GM12801 (cell line): ENCODE measurements around the gene FARS2.

Experiments
- CTCF ChIP-seq: IDR thresholded peaks from one replicate; pipeline ENCODE4 v1.5.1; 2011; ENCODE audit warnings: control low read depth; ENCODE audit not compliant: insufficient read length; ENCODE audit errors: extremely low read depth

Gene FARS2

GRCh38 chr6:5623769-5624168 is 362.5 kb downstream of the FARS2 start:
- TF ChIP-seq CTCF, result no peak

GRCh38 chr6:5624256-5624655 is 362.9 kb downstream of the FARS2 start:
- TF ChIP-seq CTCF, result no peak

- TF ChIP-seq CTCF, result no peak
These were observed 365.6 kb downstream of the FARS2 start for GRCh38 chr6:5626727-5627426.

- TF ChIP-seq CTCF, result no peak
These were observed 369.3 kb downstream of the FARS2 start for GRCh38 chr6:5630636-5631035.

- TF ChIP-seq CTCF, result no peak
These were observed 371.1 kb downstream of the FARS2 start for GRCh38 chr6:5632348-5632935.

- TF ChIP-seq CTCF, result no peak
These were observed 373.2 kb downstream of the FARS2 start for GRCh38 chr6:5634525-5634924.

- no peak for TF ChIP-seq CTCF
These were observed 375.1 kb downstream of the FARS2 start for GRCh38 chr6:5636210-5637030.
